Esophagus squamous epithelium (tissue), 5 donors: ENCODE data around the gene ANKZF1. TPM values are rescaled to one million over a fixed set of nuclear protein-coding genes. Genes with fewer than 3 reads are reported as not detected.
A peak's percentile ranks its signal among the peaks of the same experiment; 100 is the strongest.

Source experiments
- DNase-seq: peaks from one replicate; lab custom pipeline; 2025; lab: John Stamatoyannopoulos, UW
- H3K27ac ChIP-seq, 4 donors: fragments of 200-600 bp; sonication (generic); one replicate each; pipeline ENCODE4 v1.5.1; 2016 to 2019; ENCODE audit warnings: mild to moderate bottlenecking in 1 of 4
- H3K27me3 ChIP-seq, 4 donors: fragments of 200-600 bp; sonication (generic); 1 replicate in 3 of 4; 2 replicates in 1 of 4; pipeline versions ENCODE4 v1.5.1 to v1.6.0; 2017 to 2021; ENCODE audit warnings: antibody characterized with exemption in 1 of 4
- H3K36me3 ChIP-seq, 3 donors: fragments of 200-600 bp; sonication (generic); one replicate each; pipeline ENCODE4 v1.5.1; 2016 to 2019
- H3K4me1 ChIP-seq, 3 donors: fragments of 200-600 bp; sonication (generic); one replicate each; pipeline ENCODE4 v1.5.1; 2017 to 2019
- H3K4me3 ChIP-seq, 4 donors: fragments of 200-600 bp; sonication (generic); 1 replicate in 3 of 4; 2 replicates in 1 of 4; pipeline ENCODE4 v1.5.1; 2016 to 2019; ENCODE audit warnings: mild to moderate bottlenecking in 2 of 4, moderate library complexity in 1 of 4
- H3K9me3 ChIP-seq, 3 donors: fragments of 200-600 bp; sonication (generic); one replicate each; pipeline ENCODE4 v1.5.1; 2016 to 2019
- CTCF ChIP-seq, 6 experiments: fragments of 450-650 bp in 4 of 6; fragments of 200-600 bp in 2 of 6; sonication (generic) in 2 of 6; IDR thresholded peaks; one replicate each; pipeline ENCODE4 v1.5.1; 2016 to 2019; ENCODE audit warnings: antibody characterized with exemption in 6 of 6, mild to moderate bottlenecking in 4 of 6, moderate library complexity in 4 of 6
- POLR2A ChIP-seq, 4 donors: fragments of 450-650 bp; IDR thresholded peaks; one replicate each; pipeline ENCODE4 v1.6.1; 2017; ENCODE audit warnings: antibody characterized with exemption in 4 of 4, mild to moderate bottlenecking in 4 of 4, moderate library complexity in 3 of 4
- WGBS, 2 donors: methylation state at CpG; one replicate each; pipeline ENCODE4 v1.1.5; 2018; 5-methylcytosine and 5-hydroxymethylcytosine counted together
- intact Hi-C: fragments of 100-400 bp; cut with DNase I; formaldehyde crosslinking; loops from one replicate; pipeline ENCODE4 v1.15.0; 2022
- total RNA-seq, 4 donors: library from RNA; depleted of rRNA; stranded (reverse); fragments of >200 nt; gene quantifications; one replicate each; pipeline ENCODE4 v1.1.0, GENCODE V29; 2016
- donor health status: DM: yes; HTN: yes; CAD: no.

The ANKZF1 gene
- 10 to 100 TPM; 10.2 to 54.9 (median 27.6) TPM for total RNA-seq

GRCh38 chr2:219229305-219230058, at the start of gene ANKZF1, which contains the start of gene ATG9A:
Gene ANKZF1, plus strand, starts transcription at chr2:219229806. Its CDS starts 452 bp downstream, at chr2:219230258.
Gene ATG9A, minus strand, starts transcription at chr2:219229636. Its CDS starts 1,612 bp downstream, at chr2:219228024.
- Histone ChIP-seq H3K27me3 (no peaks in the 10 kb centered on the region), H3K36me3 (peaks cover 22 to 64% (median 33%) of the 10 kb centered on the region in 3 donors), H3K9me3 (no peaks in the 10 kb centered on the region), H3K4me3 (peak within 1 kb of the TSS; percentile 84 to 90 (median 90)), H3K4me1 (peaks cover 18 to 44% (median 23%) of the 10 kb centered on the region in 3 donors), H3K27ac (peak within 1 kb of the TSS; percentile 95 to 99 (median 95))
- 0% methylated on average over 3 to 13 of the region's 80 CpGs for WGBS, 2 donors
- peak; percentile 96 for DNase-seq
- intact Hi-C loops = no loop called here
- TF ChIP-seq POLR2A (IDR thresholded peaks at IDR 0.05) (peak in 3 of 4 donors; percentile 75 to 88 (median 84)), CTCF (IDR thresholded peaks at IDR 0.05) (no peak)

DNA sequence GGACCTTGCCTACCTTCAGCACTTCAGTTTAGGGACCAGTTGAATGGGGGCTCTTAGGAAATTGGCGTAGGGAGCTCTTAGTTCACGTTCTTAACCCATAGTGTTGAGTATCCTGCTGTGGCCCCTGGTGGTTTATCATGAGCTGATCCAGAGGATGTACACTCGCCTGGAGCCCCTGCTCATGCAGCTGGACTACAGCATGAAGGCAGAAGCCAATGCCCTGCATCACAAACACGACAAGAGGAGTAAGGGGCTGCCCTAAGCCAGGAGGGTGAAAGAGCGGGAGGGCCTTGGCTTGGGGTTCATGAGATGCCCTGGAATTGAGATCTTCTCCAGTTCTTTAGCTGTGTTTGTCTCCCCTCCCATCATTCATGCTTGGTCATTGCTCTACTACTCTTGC, 48.6 kb upstream of the ANKZF1 start:
- no peak for DNase-seq
- H3K4me1 ChIP-seq = peaks cover 10 to 36% (median 14%) of the 10 kb centered on the region in 3 donors
- no peak overlapping the region for H3K27ac ChIP-seq
- intact Hi-C loops = no loop called here
- TF ChIP-seq CTCF (IDR thresholded peaks at IDR 0.05) (no peak), POLR2A (IDR thresholded peaks at IDR 0.05) (no peak)
- WGBS, 2 donors = 88 to 96% methylated on average over 4 of the region's 5 CpGs
- peaks cover 26 to 65% (median 32%) of the 10 kb centered on the region in 3 donors for H3K36me3 ChIP-seq
- no peaks in the 10 kb centered on the region for H3K9me3 ChIP-seq
- no peaks in the 10 kb centered on the region for H3K27me3 ChIP-seq
- H3K4me3 ChIP-seq = no peak overlapping the region

DNA sequence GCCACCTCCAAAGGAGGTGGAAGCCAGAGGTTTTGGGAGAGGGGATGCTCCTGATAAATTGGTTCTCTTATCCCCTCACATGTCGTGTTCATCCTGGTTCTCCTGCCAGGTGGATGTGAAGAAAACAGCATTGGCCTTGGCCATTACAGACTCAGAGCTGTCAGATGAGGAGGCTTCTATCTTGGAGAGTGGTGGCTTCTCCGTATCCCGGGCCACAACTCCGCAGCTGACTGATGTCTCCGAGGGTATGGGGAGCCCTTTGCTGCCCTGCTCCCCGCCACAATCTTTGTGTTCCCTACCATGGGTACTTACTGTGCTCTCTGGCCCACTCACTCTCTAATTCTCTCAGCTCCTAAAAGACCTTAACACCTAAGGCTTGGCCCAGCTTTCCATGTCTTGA, 48.1 kb upstream of the ANKZF1 start:
- intact Hi-C loops = no loop called here
- H3K27ac ChIP-seq = no peak overlapping the region
- no peak overlapping the region for H3K4me3 ChIP-seq
- H3K9me3 ChIP-seq = no peaks in the 10 kb centered on the region
- DNase-seq = no peak
- H3K36me3 ChIP-seq = peaks cover 26 to 67% (median 32%) of the 10 kb centered on the region in 3 donors
- H3K4me1 ChIP-seq = peaks cover 10 to 32% (median 13%) of the 10 kb centered on the region in 3 donors
- no peaks in the 10 kb centered on the region for H3K27me3 ChIP-seq
- no peak for TF ChIP-seq CTCF (IDR thresholded peaks at IDR 0.05)
- no peak for TF ChIP-seq POLR2A (IDR thresholded peaks at IDR 0.05)
- whole genome bisulfite sequencing, 2 donors = 93 to 100% methylated on average over 4 to 6 of the region's 6 CpGs

DNA sequence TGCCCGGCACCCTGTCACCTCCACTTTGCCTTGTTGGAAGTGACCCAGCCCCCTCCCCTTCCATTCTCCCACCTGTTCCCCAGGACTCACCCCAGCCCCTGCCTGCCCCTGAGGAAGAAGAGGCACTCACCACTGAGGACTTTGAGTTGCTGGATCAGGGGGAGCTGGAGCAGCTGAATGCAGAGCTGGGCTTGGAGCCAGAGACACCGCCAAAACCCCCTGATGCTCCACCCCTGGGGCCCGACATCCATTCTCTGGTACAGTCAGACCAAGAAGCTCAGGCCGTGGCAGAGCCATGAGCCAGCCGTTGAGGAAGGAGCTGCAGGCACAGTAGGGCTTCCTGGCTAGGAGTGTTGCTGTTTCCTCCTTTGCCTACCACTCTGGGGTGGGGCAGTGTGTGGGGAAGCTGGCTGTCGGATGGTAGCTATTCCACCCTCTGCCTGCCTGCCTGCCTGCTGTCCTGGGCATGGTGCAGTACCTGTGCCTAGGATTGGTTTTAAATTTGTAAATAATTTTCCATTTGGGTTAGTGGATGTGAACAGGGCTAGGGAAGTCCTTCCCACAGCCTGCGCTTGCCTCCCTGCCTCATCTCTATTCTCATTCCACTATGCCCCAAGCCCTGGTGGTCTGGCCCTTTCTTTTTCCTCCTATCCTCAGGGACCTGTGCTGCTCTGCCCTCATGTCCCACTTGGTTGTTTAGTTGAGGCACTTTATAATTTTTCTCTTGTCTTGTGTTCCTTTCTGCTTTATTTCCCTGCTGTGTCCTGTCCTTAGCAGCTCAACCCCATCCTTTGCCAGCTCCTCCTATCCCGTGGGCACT, 47.1 kb upstream of the ANKZF1 start:
- intact Hi-C loops = no loop called here
- WGBS, 2 donors = 66 to 69% methylated on average over 2 to 5 of the region's 8 CpGs
- no peak overlapping the region for H3K27ac ChIP-seq
- no peak for TF ChIP-seq POLR2A (IDR thresholded peaks at IDR 0.05)
- no peak for TF ChIP-seq CTCF (IDR thresholded peaks at IDR 0.05)
- no peaks in the 10 kb centered on the region for H3K27me3 ChIP-seq
- H3K4me3 ChIP-seq = no peak overlapping the region
- peaks cover 26 to 67% (median 32%) of the 10 kb centered on the region in 3 donors for H3K36me3 ChIP-seq
- peaks cover 10 to 26% (median 13%) of the 10 kb centered on the region in 3 donors for H3K4me1 ChIP-seq
- DNase-seq = no peak
- no peaks in the 10 kb centered on the region for H3K9me3 ChIP-seq
